Psoas muscle (tissue), 8 donors: ENCODE measurements around the gene SFI1. TPM values are rescaled to one million over a fixed set of nuclear protein-coding genes. Genes with fewer than 3 reads are reported as not detected.

ENCODE experiments used
- ATAC-seq, 4 donors: fragments of 200-7000 bp; cut with Tn5 transposase; one replicate each; pipeline ENCODE4 v1.9.1; 2020; ENCODE audit warnings: moderate library complexity in 3 of 4, mild to moderate bottlenecking in 2 of 4
- DNase-seq, 2 donors: peaks; one replicate each; pipeline ENCODE4 v3.0.0-alpha.2; 2020
- H3K27ac ChIP-seq: fragments of 200-600 bp; one replicate; pipeline ENCODE4 v1.8.0; 2022
- H3K27me3 ChIP-seq, 3 donors: fragments of 200-600 bp in 1 of 3; one replicate each; pipeline versions ENCODE4 v1.6.1 to v1.8.0; 2013 to 2022; ENCODE audit warnings: low read length in 2 of 3, mild to moderate bottlenecking in 2 of 3, moderate library complexity in 1 of 3; ENCODE audit not compliant: insufficient read depth in 3 of 3
- H3K36me3 ChIP-seq, 2 donors: fragments of 200-600 bp in 1 of 2; one replicate each; pipeline versions ENCODE4 v1.6.1 to v1.8.0; 2013 to 2022; ENCODE audit warnings: low read depth in 1 of 2, mild to moderate bottlenecking in 1 of 2, moderate library complexity in 1 of 2; ENCODE audit not compliant: insufficient read depth in 1 of 2
- H3K4me1 ChIP-seq: fragments of 200-600 bp; one replicate; pipeline ENCODE4 v1.8.0; 2022
- H3K4me3 ChIP-seq: fragments of 200-600 bp; one replicate; pipeline ENCODE4 v1.8.0; 2022; ENCODE audit warnings: mild to moderate bottlenecking
- H3K9me3 ChIP-seq: fragments of 200-600 bp; one replicate; pipeline ENCODE4 v1.8.0; 2022
- CTCF ChIP-seq: fragments of 200-600 bp; IDR thresholded peaks from one replicate; pipeline ENCODE4 v1.8.0; 2022; ENCODE audit warnings: antibody characterized with exemption
- WGBS, 3 donors: extraction: QIAGEN DNeasy Blood & Tissue Kit; methylation state at CpG; one replicate each; pipeline versions ENCODE4 v1.1.6 to v1.1.7; 2013; 5-methylcytosine and 5-hydroxymethylcytosine counted together
- intact Hi-C, 2 donors: fragments of 100-400 bp; cut with DNase I; formaldehyde crosslinking; loops; one replicate each; pipeline versions ENCODE4 v1.11.0 to v1.14.2; 2022
- long read RNA-seq, 2 donors: library from polyadenylated mRNA; unstranded; transcript quantifications; one replicate each; pipeline ENCODE4 v2.0.0, GENCODE V29; 2021
- polyA plus RNA-seq, 3 donors: library from polyadenylated mRNA; stranded (reverse); fragments of 200-250 nt; gene quantifications; one replicate each; pipeline ENCODE4 v1.2.3, GENCODE V29; 2013
- total RNA-seq, 4 donors: library from RNA; stranded (reverse); fragmentation: NEBNext Ultra II Directional in 2 of 4; extraction: Animal tissue kit (Norgen Biotek cat#: 25700) in 2 of 4; gene quantifications; one replicate each; pipeline versions ENCODE4 v1.2.1 to v1.2.4, GENCODE V29; 2021 to 2023
- donor health status: healthy with polysubstance abuse.
- donor health status: DM: no; HTN: no; CAD: no; lungs with moderate emphysema.
- donor health status: Bipolar disorder and iron deficiency.
- donor health status: healthy.
- donor health status: DM: yes; HTN: yes; CAD: no.
- donor health status: DM: no; HTN: no; CAD: no.
- donor health status: DM: no; HTN: no; CAD: no.
- donor health status: DM: yes; HTN: yes; CAD: no.

Gene SFI1
- 1 to 10 TPM; 2.7 to 8.6 (median 4.1) TPM for total RNA-seq
- 1 to 10 TPM; 1.5 to 4.1 (median 2.2) TPM for polyA plus RNA-seq
- long read RNA-seq, donor 1, full-length matches to known transcripts = 3 of 4 reads
- long read RNA-seq, donor 1, partial matches to known transcripts = 0 of 4 reads
- long read RNA-seq, donor 1, other reads (novel, unspliced or antisense) = 1 of 4 reads
- long read RNA-seq, donor 2, full-length matches to known transcripts = 1 of 11 reads
- long read RNA-seq, donor 2, partial matches to known transcripts = 1 of 11 reads
- long read RNA-seq, donor 2, other reads (novel, unspliced or antisense) = 9 of 11 reads

GRCh38 chr22:31496007-31496734, at the start of gene SFI1:
TSS of gene SFI1 (plus strand) at chr22:31496536. CDS start at chr22:31508285, 11,749 bp downstream.
- peak; percentile 23 for TF ChIP-seq CTCF
- WGBS, 3 donors = 0% methylated on average over 66 to 70 of the region's 70 CpGs

GRCh38 chr22:31446767-31447166, 49.6 kb upstream of the SFI1 start:
- no peak for ATAC-seq
- no peak overlapping the region for H3K27ac ChIP-seq
- intact Hi-C loops = no loop called here
- no peaks in the 10 kb centered on the region for H3K27me3 ChIP-seq
- H3K36me3 ChIP-seq = peaks cover 11 to 78% of the 10 kb centered on the region in 2 donors
- no peaks in the 10 kb centered on the region for H3K9me3 ChIP-seq
- H3K4me3 ChIP-seq = no peak overlapping the region
- TF ChIP-seq CTCF = no peak
- 91 to 94% (median 92%) methylated on average over 2 of the region's 2 CpGs for WGBS, 3 donors
- no peak for DNase-seq
- peaks cover 11% of the 10 kb centered on the region for H3K4me1 ChIP-seq

More at GRCh38 chr22:31496007-31496734, at the start of gene SFI1:
- no peaks in the 10 kb centered on the region for H3K9me3 ChIP-seq
- H3K27ac ChIP-seq = peak within 1 kb of the TSS; percentile 80
- peak within 1 kb of the TSS; percentile 91 for H3K4me3 ChIP-seq
- peaks cover 22% of the 10 kb centered on the region for H3K4me1 ChIP-seq
- no peaks in the 10 kb centered on the region for H3K36me3 ChIP-seq
- H3K27me3 ChIP-seq = no peaks in the 10 kb centered on the region
- ATAC-seq = peak; percentile 88 to 94 (median 92)
- intact Hi-C loops = no loop called here
- peak; percentile 92 to 95 for DNase-seq

GRCh38 chr22:31447337-31447736, 49.0 kb upstream of the SFI1 start:
- ATAC-seq (peak; percentile 48 to 76 (median 70)), DNase-seq (no peak)
- H3K27me3 ChIP-seq = no peaks in the 10 kb centered on the region
- H3K36me3 ChIP-seq = peaks cover 8 to 78% of the 10 kb centered on the region in 2 donors
- H3K9me3 ChIP-seq = no peaks in the 10 kb centered on the region
- 84 to 92% (median 88%) methylated on average over 3 of the region's 3 CpGs for WGBS, 3 donors
- intact Hi-C loops = no loop called here
- no peak overlapping the region for H3K4me3 ChIP-seq
- TF ChIP-seq CTCF = no peak
- no peak overlapping the region for H3K27ac ChIP-seq
- H3K4me1 ChIP-seq = peaks cover 11% of the 10 kb centered on the region

GRCh38 chr22:31448382-31448781, 48.0 kb upstream of the SFI1 start:
- H3K27me3 ChIP-seq = no peaks in the 10 kb centered on the region
- no peak for TF ChIP-seq CTCF
- H3K4me3 ChIP-seq = no peak overlapping the region
- no peaks in the 10 kb centered on the region for H3K9me3 ChIP-seq
- ATAC-seq = peak in 2 of 4 donors; percentile 13 to 19
- no peak overlapping the region for H3K27ac ChIP-seq
- DNase-seq = no peak
- peaks cover 10 to 78% of the 10 kb centered on the region in 2 donors for H3K36me3 ChIP-seq
- WGBS, 3 donors = 31 to 41% (median 35%) methylated on average over 2 of the region's 2 CpGs
- intact Hi-C loops = no loop called here
- H3K4me1 ChIP-seq = peaks cover 11% of the 10 kb centered on the region
